ENCODE data around the gene HIBADH.

HIBADH gene

GRCh38 chr7:27492224-27492623, 170.5 kb downstream of the HIBADH start:
- no peak for DNase-seq (ENCODE audit: low read depth in 2 of 2)

- DNase-seq (ENCODE audit: low read depth in 2 of 2), result no peak
Observed at GRCh38 chr7:27491534-27491933, 171.1 kb downstream of the HIBADH start.

GRCh38 chr7:27487509-27487908, 175.2 kb downstream of the HIBADH start:
- no peak for DNase-seq (ENCODE audit: low read depth in 2 of 2)

GRCh38 chr7:27484451-27484850, 178.2 kb downstream of the HIBADH start:
- no peak for DNase-seq (ENCODE audit: low read depth in 2 of 2)

GRCh38 chr7:27482219-27482618, 180.5 kb downstream of the HIBADH start:
- no peak for DNase-seq (ENCODE audit: low read depth in 2 of 2)

GRCh38 chr7:27478556-27478955, 184.1 kb downstream of the HIBADH start:
- no peak for DNase-seq (ENCODE audit: low read depth in 2 of 2)

- no peak for DNase-seq (ENCODE audit: low read depth in 2 of 2)
Observed at GRCh38 chr7:27478084-27478483, 184.6 kb downstream of the HIBADH start.

- DNase-seq (ENCODE audit: low read depth in 2 of 2), result no peak
Observed at GRCh38 chr7:27476493-27476892, 186.2 kb downstream of the HIBADH start.
